Suprapubic skin (tissue), 4 donors: ENCODE data around the gene ASPHD2. TPM values are rescaled to one million over a fixed set of nuclear protein-coding genes. Genes with fewer than 3 reads are reported as not detected.
A peak's percentile ranks its signal among the peaks of the same experiment; 100 is the strongest.

Experiments
- DNase-seq, 2 donors: peaks; one replicate each; pipeline ENCODE4 v3.0.0-alpha.2; 2019; ENCODE audit warnings: low spot score in 2 of 2
- H3K27ac ChIP-seq: fragments of 200-600 bp; sonication (generic); one replicate; pipeline ENCODE4 v1.5.1; 2019
- H3K27me3 ChIP-seq: fragments of 200-600 bp; sonication (generic); one replicate; pipeline ENCODE4 v1.5.1; 2019
- H3K36me3 ChIP-seq: fragments of 200-600 bp; sonication (generic); one replicate; pipeline ENCODE4 v1.5.1; 2019
- H3K4me1 ChIP-seq: fragments of 200-600 bp; sonication (generic); one replicate; pipeline ENCODE4 v1.5.1; 2019
- H3K4me3 ChIP-seq: fragments of 200-600 bp; sonication (generic); one replicate; pipeline ENCODE4 v1.5.1; 2019; ENCODE audit warnings: mild to moderate bottlenecking
- H3K9me3 ChIP-seq: fragments of 200-600 bp; sonication (generic); one replicate; pipeline ENCODE4 v1.5.1; 2019
- EP300 ChIP-seq: sonication (generic); formaldehyde crosslinking; IDR thresholded peaks from one replicate; pipeline ENCODE4 v1.6.1; 2017; ENCODE audit warnings: antibody characterized with exemption
- POLR2A ChIP-seq, 2 donors: fragments of 450-650 bp; IDR thresholded peaks; one replicate each; pipeline ENCODE4 v1.6.1; 2017; ENCODE audit warnings: antibody characterized with exemption in 2 of 2, mild to moderate bottlenecking in 2 of 2, moderate library complexity in 2 of 2
- POLR2AphosphoS5 ChIP-seq, 3 donors: sonication (generic); formaldehyde crosslinking; IDR thresholded peaks; one replicate each; pipeline ENCODE4 v1.6.1; 2017; ENCODE audit warnings: antibody characterized with exemption in 3 of 3
- WGBS: methylation state at CpG from one replicate; pipeline ENCODE4 v1.1.5; 2018; 5-methylcytosine and 5-hydroxymethylcytosine counted together
- total RNA-seq, 4 donors: library from RNA; depleted of rRNA; stranded (reverse); fragments of >200 nt; gene quantifications; one replicate each; pipeline ENCODE4 v1.1.0, GENCODE V29; 2016
- TF ChIP-seq, protein P1 (sequence below), 2 donors: fragments of 200-600 bp in 1 of 2; fragments of 450-650 bp in 1 of 2; sonication (generic) in 1 of 2; IDR thresholded peaks; one replicate each; pipeline ENCODE4 v1.5.1; 2016 to 2019; ENCODE audit warnings: antibody characterized with exemption in 2 of 2, mild to moderate bottlenecking in 1 of 2, moderate library complexity in 1 of 2

ASPHD2 gene
- total RNA-seq, 4 donors from 2014 or later: 2.7 to 28.0 (median 11.8) TPM

DNA sequence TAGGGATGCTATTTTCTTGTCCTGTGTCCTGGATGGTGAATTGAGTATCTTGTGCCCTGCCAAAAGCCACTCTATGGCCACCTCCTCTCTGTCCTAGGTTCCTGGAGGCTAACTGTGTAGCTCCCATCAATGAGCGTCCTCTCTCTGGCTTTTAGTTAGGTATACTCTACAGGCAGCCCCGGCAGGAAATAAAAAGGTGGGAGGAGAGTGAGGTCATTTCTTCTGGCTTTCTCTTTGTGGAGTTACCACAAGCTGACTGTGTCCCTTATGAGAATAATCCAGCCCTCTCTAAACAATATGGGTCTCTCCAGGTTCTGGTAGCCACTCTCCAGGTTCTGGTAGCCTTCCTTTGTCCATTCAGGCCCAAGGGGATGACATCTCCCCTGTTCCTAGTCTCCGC lies 11.7 kb upstream of the ASPHD2 start:
- no peak for TF ChIP-seq POLR2AphosphoS5 (IDR thresholded peaks at IDR 0.05)
- TF ChIP-seq, protein P1, sequence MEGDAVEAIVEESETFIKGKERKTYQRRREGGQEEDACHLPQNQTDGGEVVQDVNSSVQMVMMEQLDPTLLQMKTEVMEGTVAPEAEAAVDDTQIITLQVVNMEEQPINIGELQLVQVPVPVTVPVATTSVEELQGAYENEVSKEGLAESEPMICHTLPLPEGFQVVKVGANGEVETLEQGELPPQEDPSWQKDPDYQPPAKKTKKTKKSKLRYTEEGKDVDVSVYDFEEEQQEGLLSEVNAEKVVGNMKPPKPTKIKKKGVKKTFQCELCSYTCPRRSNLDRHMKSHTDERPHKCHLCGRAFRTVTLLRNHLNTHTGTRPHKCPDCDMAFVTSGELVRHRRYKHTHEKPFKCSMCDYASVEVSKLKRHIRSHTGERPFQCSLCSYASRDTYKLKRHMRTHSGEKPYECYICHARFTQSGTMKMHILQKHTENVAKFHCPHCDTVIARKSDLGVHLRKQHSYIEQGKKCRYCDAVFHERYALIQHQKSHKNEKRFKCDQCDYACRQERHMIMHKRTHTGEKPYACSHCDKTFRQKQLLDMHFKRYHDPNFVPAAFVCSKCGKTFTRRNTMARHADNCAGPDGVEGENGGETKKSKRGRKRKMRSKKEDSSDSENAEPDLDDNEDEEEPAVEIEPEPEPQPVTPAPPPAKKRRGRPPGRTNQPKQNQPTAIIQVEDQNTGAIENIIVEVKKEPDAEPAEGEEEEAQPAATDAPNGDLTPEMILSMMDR (IDR thresholded peaks at IDR 0.05): no peak
- no peak for TF ChIP-seq POLR2A (IDR thresholded peaks at IDR 0.05)
- no peak for TF ChIP-seq EP300
- Histone ChIP-seq H3K27me3 (peaks cover 6% of the 10 kb centered on the region), H3K36me3 (no peaks in the 10 kb centered on the region), H3K9me3 (no peaks in the 10 kb centered on the region), H3K27ac (no peak overlapping the region), H3K4me3 (no peak overlapping the region), H3K4me1 (peaks cover 20% of the 10 kb centered on the region)
- 66% methylated on average over 3 of the region's 3 CpGs for WGBS
- no peak for DNase-seq

DNA sequence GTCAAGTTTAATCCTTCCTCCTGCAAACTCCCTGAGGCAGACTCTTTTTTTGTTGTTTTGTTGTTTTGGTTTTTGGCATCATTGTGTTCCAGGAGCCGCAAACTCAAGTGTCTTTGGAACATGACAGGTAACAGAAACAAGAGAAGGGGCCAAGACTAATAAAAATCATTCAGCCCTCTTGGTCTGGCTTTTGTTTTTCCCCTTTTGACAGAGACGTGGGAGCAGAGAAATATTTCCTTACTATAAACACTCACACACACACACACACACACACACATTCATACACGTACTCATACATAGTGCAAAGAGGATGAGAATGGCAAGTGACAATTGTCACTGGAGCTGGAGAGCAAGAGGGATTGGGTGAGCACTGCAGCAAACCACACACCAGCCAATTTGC lies 10.4 kb upstream of the ASPHD2 start:
- Histone ChIP-seq H3K9me3 (peaks cover 7% of the 10 kb centered on the region), H3K27ac (no peak overlapping the region), H3K4me3 (no peak overlapping the region), H3K4me1 (peaks cover 20% of the 10 kb centered on the region), H3K27me3 (peaks cover 1% of the 10 kb centered on the region), H3K36me3 (no peaks in the 10 kb centered on the region)
- TF ChIP-seq EP300 (no peak), POLR2AphosphoS5 (IDR thresholded peaks at IDR 0.05) (no peak), POLR2A (IDR thresholded peaks at IDR 0.05) (no peak)
- TF ChIP-seq, protein P1 (IDR thresholded peaks at IDR 0.05): no peak
- 41% methylated on average over 3 of the region's 3 CpGs for WGBS
- no peak for DNase-seq

DNA sequence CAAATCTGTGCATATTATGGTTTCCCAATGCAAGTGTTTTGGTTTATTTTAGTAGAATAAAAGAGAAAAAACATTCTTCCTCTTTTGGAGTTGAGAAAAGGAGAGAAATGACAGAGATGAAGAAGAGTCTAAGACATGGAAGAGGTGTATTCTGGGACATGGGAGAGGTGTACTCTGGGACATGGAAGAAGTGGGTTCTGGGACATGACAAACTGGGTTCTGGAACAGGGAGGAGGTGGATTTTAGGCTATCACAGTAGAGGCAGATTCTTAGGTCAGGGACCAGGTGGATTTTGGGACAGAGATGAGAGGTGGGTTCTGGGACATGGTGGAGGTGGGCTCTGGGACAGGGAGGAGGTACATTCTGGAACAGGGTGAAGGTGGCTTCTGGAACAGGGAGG lies 2.1 kb upstream of the ASPHD2 start:
- Histone ChIP-seq H3K4me1 (peaks cover 15% of the 10 kb centered on the region), H3K27me3 (no peaks in the 10 kb centered on the region), H3K9me3 (peaks cover 7% of the 10 kb centered on the region), H3K27ac (no peak overlapping the region), H3K36me3 (no peaks in the 10 kb centered on the region), H3K4me3 (no peak overlapping the region)
- no peak for DNase-seq
- TF ChIP-seq EP300 (no peak), POLR2AphosphoS5 (IDR thresholded peaks at IDR 0.05) (no peak), POLR2A (IDR thresholded peaks at IDR 0.05) (no peak)
- TF ChIP-seq, protein P1 (IDR thresholded peaks at IDR 0.05): no peak

DNA sequence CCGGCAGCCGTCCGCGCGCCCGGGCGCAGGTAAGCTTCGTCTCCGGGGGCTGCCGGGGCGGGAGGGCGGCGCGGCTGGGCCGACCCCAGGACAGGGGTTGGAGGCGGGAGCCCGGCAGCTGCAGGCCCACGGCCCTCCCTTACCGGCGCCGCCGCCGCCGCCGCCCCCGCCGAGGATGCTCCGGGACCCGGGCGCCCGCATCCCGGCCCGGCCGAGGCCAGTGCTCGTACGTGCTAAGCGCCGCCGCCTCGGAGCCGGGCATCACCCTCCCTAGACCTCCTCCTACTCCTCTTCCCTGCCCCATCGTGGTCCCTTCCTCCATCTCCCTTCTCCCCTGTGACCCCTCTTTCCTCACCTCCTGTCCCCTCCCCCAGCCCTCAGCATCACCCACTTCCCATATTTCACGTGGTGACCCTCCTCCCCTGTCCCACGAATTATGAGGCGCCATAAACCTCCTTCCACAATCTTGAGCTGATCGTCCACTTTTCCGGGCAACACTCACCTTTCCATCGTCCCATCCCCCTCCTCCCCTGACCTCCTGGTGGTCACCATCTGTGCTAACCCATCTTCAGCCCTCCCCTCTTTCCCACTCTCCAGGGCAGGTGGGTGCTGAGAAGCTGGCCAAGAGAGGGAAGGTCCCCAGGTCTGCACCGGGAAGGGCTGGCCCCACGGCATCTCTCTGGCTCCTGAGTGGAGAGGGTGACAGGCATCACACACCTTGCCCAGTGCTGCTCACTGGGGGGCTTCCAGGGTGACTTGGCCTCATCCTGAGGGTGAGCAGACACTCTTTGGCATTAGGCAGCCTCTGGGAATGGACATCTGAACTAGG lies 612 bp downstream of the ASPHD2 start:
- TF ChIP-seq, protein P1 (IDR thresholded peaks at IDR 0.05): no peak
- TF ChIP-seq EP300 (no peak), POLR2AphosphoS5 (IDR thresholded peaks at IDR 0.05) (no peak), POLR2A (IDR thresholded peaks at IDR 0.05) (no peak)
- Histone ChIP-seq H3K4me1 (peaks cover 15% of the 10 kb centered on the region), H3K4me3 (peak overlapping the region; percentile 55), H3K27me3 (no peaks in the 10 kb centered on the region), H3K27ac (no peak overlapping the region), H3K36me3 (no peaks in the 10 kb centered on the region), H3K9me3 (no peaks in the 10 kb centered on the region)
- 20% methylated on average over 22 of the region's 50 CpGs for WGBS
- no peak for DNase-seq

DNA sequence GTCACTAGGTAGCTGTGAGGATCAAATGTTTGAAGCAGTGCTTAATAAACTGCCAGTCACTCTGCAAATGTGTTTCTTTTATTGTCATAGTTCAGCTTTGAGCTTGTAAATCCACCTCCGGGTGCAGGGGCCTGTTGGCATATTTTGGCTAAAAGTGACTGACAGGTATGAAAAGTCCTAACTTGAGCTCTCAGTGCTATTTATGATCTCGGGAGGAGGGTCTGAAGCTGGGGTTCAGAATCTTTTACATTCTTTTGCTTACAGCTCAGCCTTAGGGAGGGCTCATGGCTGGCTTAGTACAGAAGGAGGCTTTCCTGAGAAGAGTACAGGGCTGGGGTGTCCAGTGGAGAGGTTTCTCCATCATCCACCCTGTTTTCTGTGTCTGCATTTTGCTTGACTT lies 1.5 kb downstream of the ASPHD2 start:
- H3K4me1 ChIP-seq: peaks cover 15% of the 10 kb centered on the region
- TF ChIP-seq POLR2A (IDR thresholded peaks at IDR 0.05) (no peak), EP300 (no peak), POLR2AphosphoS5 (IDR thresholded peaks at IDR 0.05) (no peak)
- TF ChIP-seq, protein P1 (IDR thresholded peaks at IDR 0.05): no peak
- no peaks in the 10 kb centered on the region for H3K36me3 ChIP-seq
- H3K27ac ChIP-seq: no peak overlapping the region
- no peak for DNase-seq
- no peaks in the 10 kb centered on the region for H3K9me3 ChIP-seq
- H3K4me3 ChIP-seq: no peak overlapping the region
- WGBS: 82% methylated on average over 2 of the region's 2 CpGs
- no peaks in the 10 kb centered on the region for H3K27me3 ChIP-seq
